ENCODE data around the gene THOP1.

The THOP1 gene

GRCh38 chr19:2856457-2857050 lies 71.3 kb downstream of the THOP1 start:
- DNase-seq: no peak

- no peak for DNase-seq
These were observed 73.6 kb downstream of the THOP1 start for GRCh38 chr19:2858864-2859263.

- no peak for DNase-seq
These were observed 78.5 kb downstream of the THOP1 start for GRCh38 chr19:2863816-2864215.

All from NCI-H526 treated with DMSO at 0.1 percent for 48 hours (cell line).